ENCODE results near the gene PWWP2B. TPM values are rescaled to one million over a fixed set of nuclear protein-coding genes. Genes with fewer than 3 reads are reported as not detected.

The PWWP2B gene
- polyA plus RNA-seq, 1 experiment = 2.7 TPM

DNA sequence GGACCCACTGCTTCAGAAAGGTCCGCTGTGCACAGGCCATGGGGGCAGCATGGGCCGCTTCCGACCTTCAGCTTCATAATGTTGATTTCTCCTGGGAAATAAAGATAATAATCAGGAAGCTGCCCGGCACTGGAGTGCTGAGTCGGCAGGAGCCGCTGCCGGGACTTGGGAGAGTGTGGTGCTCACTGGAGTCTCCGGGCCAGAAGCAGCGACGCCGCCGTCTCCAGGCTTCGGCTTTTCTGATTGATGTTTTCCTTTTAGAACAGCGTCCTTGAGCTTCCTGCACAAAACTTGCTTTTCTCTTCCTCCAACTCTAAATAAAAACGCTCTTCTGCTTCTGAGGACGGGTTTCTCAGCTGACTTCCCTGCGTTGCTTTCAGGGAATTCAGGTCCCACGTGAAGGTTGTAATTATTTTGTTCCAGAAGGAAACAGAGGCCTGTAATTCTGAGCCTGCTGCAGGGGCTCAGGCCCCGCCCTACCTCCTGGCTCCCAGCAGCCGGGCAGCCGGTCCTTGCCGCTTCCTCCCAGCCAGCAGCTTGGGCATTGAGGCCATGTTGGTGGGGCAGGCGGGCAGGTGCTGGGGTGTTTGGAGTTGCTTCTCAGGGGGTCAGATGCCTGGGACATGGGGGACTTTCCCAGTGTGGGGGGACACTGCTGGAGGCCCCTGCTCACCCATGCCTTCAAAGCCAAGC is 14.7 kb downstream of the PWWP2B start:
- no peaks in the 10 kb centered on the region for H3K27me3 ChIP-seq (ENCODE audit: control insufficient read depth, insufficient read depth, low read length)
- no peak for DNase-seq (ENCODE audit: low read depth)
- no peaks in the 10 kb centered on the region; the same call in 1 of the 2 replicates for H3K36me3 ChIP-seq (ENCODE audit: control insufficient read depth, insufficient read depth, low read length)
- CTCF ChIA-PET = interaction anchor here (1.0 to 1.4 kb wide), 3 partner anchors 12 to 198 kb away, joined by 3 read pairs; no protein-coding TSS in a partner anchor
- no peak overlapping the region for H3K4me3 ChIP-seq (ENCODE audit: low read depth, low read length)
- POLR2A ChIA-PET = no interaction called here
- TF ChIP-seq, protein P1, sequence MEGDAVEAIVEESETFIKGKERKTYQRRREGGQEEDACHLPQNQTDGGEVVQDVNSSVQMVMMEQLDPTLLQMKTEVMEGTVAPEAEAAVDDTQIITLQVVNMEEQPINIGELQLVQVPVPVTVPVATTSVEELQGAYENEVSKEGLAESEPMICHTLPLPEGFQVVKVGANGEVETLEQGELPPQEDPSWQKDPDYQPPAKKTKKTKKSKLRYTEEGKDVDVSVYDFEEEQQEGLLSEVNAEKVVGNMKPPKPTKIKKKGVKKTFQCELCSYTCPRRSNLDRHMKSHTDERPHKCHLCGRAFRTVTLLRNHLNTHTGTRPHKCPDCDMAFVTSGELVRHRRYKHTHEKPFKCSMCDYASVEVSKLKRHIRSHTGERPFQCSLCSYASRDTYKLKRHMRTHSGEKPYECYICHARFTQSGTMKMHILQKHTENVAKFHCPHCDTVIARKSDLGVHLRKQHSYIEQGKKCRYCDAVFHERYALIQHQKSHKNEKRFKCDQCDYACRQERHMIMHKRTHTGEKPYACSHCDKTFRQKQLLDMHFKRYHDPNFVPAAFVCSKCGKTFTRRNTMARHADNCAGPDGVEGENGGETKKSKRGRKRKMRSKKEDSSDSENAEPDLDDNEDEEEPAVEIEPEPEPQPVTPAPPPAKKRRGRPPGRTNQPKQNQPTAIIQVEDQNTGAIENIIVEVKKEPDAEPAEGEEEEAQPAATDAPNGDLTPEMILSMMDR (IDR thresholded peaks at IDR 0.05; ENCODE audit: insufficient read depth, low read depth, low read length) = no peak

DNA sequence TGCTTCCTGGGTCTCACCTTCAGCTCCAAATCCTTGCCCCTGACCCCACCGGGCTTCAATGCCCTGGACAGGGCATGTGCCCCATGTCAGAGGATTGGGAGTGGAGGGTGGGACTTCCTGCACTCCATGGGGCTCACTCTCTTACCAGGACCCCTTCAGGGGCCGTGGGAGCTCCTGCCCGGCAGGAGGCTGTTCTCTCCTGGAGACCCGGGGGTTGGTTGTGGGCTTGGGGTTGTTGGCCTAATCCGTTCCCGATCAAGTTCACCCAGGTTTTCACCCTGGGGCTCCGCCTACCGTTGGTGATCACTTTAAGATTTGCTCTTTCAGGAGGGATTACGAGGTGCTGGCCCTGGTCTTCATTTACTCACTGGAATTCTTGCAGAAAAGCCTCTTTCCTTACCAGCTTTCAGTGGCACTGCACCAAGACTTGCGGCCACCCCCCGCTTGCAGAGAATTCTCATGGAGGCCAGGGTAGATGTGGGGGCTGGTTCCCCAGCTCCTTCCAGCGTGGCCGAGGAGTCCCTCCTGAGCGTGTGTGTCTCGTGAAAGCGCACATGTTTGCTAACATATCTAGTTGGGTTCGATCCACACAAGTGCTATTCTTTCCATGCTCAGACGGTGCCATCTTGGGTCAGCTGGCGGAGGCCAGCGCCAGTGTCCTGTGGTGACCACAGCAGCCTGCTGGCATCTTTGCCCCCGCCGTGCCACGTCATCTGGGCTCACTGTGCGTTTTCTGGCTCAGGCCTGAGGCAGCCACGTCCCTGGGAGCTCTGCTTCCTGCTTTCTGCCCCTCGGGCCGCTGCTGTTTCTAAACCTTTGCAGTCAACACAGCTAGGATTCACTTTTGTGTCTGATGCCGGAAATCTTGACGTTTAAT is 15.6 kb downstream of the PWWP2B start:
- CTCF ChIA-PET = interaction anchor here (1.1 to 1.4 kb wide), 2 partner anchors 12 to 43 kb away, joined by 3 read pairs; no protein-coding TSS in a partner anchor
- DNase-seq (ENCODE audit: low read depth) = no peak
- no peaks in the 10 kb centered on the region for H3K27me3 ChIP-seq (ENCODE audit: control insufficient read depth, insufficient read depth, low read length)
- TF ChIP-seq, protein P1 (IDR thresholded peaks at IDR 0.05; ENCODE audit: insufficient read depth, low read depth, low read length) = no peak
- H3K4me3 ChIP-seq (ENCODE audit: low read depth, low read length) = no peak overlapping the region
- POLR2A ChIA-PET = no interaction called here
- no peaks in the 10 kb centered on the region; the same call in 1 of the 2 replicates for H3K36me3 ChIP-seq (ENCODE audit: control insufficient read depth, insufficient read depth, low read length)

DNA sequence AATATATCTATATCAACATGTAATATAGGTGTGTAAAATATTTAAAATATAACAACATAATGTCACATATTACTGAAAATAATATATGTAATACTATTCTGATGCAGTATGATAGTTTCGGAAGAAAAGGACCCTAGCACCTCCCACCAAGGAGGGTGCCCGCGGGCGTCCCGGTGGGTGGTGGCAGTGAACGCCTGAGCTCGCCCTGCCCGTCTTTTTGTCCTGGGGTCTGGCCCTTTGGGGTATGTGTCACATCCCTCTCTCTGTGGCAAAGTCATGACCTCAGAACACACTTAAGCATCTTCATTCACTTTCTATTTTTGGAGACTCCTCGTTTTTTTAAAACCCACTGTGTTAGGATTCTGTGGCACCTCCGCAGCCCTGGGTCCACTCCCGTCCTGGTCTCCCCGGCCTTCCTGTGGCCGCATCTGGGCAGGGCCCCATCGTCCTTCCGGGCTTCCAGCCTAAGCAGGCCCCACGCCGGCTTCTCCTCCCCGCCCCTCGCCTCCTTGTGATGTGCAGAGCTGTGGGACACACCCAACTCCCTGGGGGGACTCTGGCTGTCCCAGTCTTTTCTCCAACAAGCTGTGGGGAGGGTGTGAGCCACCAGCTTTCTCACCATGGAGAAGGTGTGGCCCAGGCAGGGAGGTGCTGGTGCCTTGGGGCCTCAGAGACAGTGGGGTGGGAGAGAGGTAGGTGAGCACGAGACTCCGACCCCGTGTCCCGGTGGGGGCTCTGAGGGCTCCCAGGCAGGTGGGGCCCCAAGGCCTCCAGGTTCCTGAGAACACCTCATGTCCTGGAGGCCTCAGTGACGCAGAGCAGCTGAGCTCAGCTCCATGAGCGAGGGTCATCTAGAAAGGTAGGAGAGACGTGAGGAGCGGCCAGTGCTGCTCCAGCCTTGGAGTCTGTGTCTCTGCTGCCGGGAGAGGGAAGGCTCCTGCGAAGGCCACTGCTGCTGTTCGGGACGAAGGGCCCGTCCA is 16.5 kb downstream of the PWWP2B start:
- no peak for DNase-seq (ENCODE audit: low read depth)
- Histone ChIP-seq H3K36me3 (ENCODE audit: control insufficient read depth, insufficient read depth, low read length) (no peaks in the 10 kb centered on the region; the same call in 1 of the 2 replicates), H3K4me3 (ENCODE audit: low read depth, low read length) (no peak overlapping the region), H3K27me3 (ENCODE audit: control insufficient read depth, insufficient read depth, low read length) (no peaks in the 10 kb centered on the region)
- TF ChIP-seq, protein P1 (IDR thresholded peaks at IDR 0.05; ENCODE audit: insufficient read depth, low read depth, low read length) = no peak
- ChIA-PET CTCF (interaction anchor here (1.1 to 1.4 kb wide), 2 partner anchors 26 to 42 kb away, joined by 3 read pairs; no protein-coding TSS in a partner anchor), POLR2A (no interaction called here)

DNA sequence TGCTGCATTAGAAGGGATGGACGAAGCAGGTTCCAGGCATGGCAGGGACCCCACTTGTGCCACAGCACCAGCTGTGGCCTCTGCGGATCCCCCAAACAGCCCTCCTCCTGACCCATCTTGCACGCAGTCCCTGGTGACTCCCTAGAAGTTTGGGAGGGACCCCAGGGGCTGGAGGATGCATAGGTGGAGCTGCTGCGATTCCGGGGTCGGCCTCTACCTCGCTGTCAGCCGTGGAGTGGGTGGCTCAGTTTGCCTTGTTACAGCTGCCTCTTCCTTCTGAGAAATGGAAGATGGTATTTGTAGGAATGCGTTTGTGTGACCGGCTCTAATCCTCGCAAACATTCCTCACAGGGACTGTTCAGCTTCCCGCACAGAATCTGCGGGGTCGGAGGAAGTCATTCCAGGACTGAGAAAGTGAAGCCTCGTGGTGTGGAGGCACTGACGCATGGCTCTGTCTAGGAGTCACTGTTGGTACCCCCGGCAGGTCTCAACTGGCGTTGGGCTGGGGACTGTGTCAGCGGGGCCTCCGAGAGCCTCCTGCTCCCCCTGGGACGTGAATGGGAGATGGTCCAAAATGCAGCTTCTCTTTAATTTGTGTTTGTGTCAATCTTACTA is 17.5 kb downstream of the PWWP2B start:
- H3K4me3 ChIP-seq (ENCODE audit: low read depth, low read length) = no peak overlapping the region
- TF ChIP-seq, protein P1 (IDR thresholded peaks at IDR 0.05; ENCODE audit: insufficient read depth, low read depth, low read length) = no peak
- ChIA-PET POLR2A (no interaction called here), CTCF (interaction anchor here (1.1 kb wide), 1 partner anchor 27 kb away, joined by 3 read pairs; no protein-coding TSS in a partner anchor)
- DNase-seq (ENCODE audit: low read depth) = no peak
- no peaks in the 10 kb centered on the region for H3K36me3 ChIP-seq (ENCODE audit: control insufficient read depth, insufficient read depth, low read length)
- H3K27me3 ChIP-seq (ENCODE audit: control insufficient read depth, insufficient read depth, low read length) = no peaks in the 10 kb centered on the region
